ENCODE data around the gene S100PBP.

The S100PBP gene

DNA sequence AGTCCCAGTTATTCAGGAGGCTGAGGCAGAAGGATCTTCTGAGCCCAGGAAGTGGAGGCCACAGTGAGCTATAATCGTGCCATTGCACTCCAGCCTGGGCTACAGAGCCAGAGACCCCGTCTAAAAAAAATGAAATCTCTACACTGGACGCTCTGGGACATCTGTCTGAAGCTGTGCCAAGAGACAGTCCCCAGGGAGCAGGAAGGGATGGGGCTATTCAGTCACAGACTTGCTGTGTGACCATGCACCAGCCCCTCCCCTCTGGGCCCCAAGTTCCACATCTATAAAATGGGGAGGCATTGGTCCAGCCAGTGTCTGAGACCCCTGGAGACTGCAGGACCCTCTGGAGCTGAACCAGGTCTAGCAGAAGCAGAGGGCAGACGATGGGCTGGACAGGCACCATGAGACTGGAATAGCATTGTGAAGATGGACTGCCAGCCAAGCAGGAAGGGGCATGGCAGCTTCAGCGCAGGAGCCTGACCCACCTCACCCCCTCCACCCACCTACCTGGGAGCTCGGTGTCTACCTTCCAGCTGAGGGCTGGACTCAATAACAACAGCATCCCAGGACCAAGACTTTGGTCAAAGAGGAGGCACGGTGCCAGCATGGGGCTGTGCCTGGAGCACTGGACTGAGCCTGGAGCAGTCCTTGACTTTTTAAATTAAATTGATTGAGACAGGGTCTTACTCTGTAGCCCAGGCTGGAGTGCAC, 82.3 kb downstream of the S100PBP start:
- FAIRE-seq (no peak), DNase-seq (ENCODE audit: insufficient read length, low spot score) (no peak)
- TF ChIP-seq, protein P1, sequence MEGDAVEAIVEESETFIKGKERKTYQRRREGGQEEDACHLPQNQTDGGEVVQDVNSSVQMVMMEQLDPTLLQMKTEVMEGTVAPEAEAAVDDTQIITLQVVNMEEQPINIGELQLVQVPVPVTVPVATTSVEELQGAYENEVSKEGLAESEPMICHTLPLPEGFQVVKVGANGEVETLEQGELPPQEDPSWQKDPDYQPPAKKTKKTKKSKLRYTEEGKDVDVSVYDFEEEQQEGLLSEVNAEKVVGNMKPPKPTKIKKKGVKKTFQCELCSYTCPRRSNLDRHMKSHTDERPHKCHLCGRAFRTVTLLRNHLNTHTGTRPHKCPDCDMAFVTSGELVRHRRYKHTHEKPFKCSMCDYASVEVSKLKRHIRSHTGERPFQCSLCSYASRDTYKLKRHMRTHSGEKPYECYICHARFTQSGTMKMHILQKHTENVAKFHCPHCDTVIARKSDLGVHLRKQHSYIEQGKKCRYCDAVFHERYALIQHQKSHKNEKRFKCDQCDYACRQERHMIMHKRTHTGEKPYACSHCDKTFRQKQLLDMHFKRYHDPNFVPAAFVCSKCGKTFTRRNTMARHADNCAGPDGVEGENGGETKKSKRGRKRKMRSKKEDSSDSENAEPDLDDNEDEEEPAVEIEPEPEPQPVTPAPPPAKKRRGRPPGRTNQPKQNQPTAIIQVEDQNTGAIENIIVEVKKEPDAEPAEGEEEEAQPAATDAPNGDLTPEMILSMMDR (IDR thresholded peaks at IDR 0.05; ENCODE audit: insufficient read depth, missing control alignments): no peak

DNA sequence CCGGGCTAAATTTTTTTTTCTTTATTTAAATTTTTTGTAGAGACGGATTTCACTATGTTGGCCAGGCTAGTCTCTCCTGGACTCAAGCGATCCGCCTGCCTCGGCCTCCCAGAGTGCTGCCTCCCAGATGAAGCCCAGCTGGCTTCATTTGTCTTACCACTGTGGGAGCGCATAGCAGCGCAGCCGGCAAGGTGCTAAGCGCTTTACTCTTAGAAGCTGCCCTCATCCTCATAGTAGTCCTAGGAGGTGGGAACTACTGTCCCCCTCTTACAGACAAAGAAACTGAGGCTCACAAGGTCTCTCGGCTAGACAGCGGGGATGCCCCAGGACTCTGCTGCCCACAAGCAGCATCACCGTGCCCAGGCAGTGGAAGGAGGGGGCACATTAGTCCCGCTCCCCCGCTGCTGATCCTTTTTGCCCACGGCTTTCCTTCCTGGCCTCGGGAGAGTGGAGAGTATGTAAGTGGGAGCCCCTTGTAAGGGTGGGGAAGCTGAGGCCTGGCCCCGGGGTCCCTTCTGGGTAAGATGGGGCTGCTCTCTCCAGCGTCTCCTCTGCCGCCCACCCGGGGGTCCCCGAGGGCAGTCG, 83.0 kb downstream of the S100PBP start:
- DNase-seq (ENCODE audit: insufficient read length, low spot score): no peak
- TF ChIP-seq, protein P1 (IDR thresholded peaks at IDR 0.05; ENCODE audit: insufficient read depth, missing control alignments): no peak
- FAIRE-seq: no peak

DNA sequence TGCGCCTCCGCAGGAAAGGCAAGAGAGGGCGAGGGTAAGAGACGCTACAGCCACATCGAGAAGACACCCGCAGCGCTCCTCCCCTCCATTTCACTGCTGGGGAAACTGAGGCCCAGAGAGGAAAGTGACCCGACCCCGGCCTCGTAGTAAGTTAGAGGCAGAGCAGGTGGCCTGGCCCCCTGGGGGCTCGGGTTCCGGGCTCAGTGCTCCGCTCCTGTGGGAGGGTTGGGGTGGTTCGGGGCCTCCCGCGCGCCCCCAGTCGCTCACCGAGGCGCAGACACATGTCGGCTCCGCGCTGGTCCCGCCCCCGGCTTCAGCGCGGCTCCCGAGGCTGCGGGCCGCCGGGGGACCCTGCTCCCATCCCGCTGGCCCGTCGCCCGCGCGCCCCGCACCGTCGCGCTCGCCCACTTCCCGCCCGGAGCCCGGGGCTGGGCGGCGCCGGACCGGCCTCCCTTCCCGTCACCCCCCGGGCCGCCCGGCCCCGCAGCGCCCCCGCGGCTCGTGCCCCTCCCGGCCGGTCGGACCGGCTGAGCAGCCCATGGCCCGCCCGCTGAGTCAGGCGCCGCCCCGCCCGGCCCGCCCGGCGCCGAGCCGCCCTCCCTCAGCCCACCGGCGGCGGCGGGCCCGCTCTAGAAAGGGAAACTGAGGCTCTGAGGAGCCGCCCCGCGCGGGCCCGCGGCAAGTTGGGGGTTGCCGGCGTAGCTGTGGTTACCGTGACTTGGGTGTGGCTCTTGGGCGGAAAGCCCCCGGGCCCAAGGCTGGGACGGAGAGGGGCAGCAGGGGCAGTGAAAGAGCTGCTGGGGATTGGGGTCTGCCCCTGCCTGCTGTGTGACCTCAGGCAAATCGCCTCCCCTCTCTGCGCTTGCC, 83.7 kb downstream of the S100PBP start, which contains the start of gene TMEM54:
Gene TMEM54 (minus strand): TSS at position 434 of the 867 bp plus-strand sequence. CDS start 151 bp downstream, at position 283.
- TF ChIP-seq, protein P1 (IDR thresholded peaks at IDR 0.05; ENCODE audit: insufficient read depth, missing control alignments): no peak
- no peak for FAIRE-seq
- DNase-seq (ENCODE audit: insufficient read length, low spot score): peak; percentile 69

DNA sequence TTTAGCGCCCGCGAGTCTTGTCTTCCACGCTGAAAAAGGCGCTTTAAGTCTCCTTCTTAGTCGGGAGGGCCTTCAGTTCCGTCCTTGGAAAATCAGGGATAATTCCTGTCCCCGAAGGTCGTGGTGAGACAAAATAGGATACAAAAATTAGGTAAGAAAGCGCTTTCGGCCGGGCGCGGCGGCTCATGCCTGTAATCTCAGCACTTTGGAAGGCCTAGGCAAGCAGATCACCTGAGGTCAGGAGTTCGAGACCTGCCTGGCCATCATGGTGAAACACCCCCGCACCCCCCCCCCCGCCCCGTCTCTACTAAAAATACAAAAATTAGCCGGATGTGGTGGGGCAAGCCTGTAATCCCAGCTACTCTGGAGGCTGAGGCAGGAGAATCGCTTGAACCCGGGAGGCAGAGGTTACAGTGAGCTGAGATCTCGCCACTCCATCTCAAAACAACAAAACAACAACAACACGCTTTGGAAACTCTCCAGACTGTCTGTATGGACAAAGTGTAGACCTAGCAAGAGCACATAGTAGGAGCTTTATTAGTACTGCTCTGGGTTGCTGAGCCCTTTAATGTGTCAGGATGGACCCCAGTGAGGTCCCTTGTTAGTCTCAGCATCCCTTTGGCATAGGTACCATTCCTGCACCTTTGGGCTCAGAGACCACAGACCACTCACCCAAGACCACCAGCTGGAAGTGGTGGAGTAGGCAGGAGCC, 84.5 kb downstream of the S100PBP start:
- DNase-seq (ENCODE audit: insufficient read length, low spot score) (no peak), FAIRE-seq (no peak)
- TF ChIP-seq, protein P1 (IDR thresholded peaks at IDR 0.05; ENCODE audit: insufficient read depth, missing control alignments): no peak

DNA sequence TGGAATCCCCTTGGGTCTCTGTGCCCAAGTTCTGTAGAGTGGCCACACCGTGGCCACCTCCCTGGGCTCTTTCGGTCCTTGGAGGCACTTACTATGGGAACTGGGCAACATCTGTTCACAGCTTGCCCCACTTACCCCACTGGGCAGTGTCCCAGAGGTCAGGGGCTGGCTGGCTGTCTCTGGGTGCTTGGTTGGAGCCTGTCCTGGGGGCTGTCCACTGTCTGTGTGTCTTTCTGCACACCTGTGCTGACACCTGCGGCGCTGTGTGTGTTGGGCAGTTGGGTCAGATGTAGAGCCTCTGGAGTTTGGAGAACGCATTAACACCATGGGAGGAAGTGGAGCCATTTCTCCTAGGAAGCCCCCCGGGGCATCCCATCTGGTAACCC, 85.1 kb downstream of the S100PBP start:
- DNase-seq (ENCODE audit: insufficient read length, low spot score) (no peak), FAIRE-seq (no peak)
- TF ChIP-seq, protein P1 (IDR thresholded peaks at IDR 0.05; ENCODE audit: insufficient read depth, missing control alignments): no peak

DNA sequence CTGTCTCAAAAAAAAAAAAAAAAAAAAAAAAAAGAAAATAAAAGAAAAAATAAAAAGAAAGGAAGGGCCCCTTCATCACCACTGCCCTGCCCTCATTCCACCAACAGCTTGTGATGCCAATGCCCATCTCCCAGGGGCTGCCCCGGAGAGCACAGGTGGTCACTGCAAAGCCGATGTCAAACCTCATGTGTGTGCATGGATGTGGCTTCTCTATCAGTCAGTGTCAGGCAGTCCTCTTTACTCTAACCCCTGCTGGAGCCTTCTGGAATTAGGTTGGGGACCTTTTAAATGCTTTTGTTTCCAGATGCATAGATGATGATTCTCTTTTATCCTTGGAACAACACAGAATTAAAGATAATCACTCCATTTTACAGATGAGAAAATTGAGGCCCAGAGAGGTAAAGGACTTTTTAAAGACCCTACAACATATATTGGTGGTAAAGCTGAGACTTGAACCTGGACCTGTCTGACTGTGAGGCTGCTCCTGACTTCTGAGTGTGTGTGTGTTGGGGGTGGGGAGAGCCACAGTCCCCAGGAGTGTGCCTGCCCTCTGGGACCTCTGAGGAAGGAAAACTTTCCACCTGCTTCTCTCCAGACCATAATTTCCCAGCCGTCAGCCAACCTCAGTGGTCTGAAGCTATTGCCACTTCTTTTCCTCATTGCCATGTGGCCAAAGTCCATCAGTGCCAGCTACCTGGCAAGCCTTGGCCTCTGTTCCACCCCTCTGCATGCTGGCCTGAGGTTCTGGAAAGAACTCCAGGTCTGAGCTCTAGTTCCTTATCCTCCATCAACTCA, 86.7 kb downstream of the S100PBP start:
- FAIRE-seq (no peak), DNase-seq (ENCODE audit: insufficient read length, low spot score) (no peak)
- TF ChIP-seq, protein P1 (IDR thresholded peaks at IDR 0.05; ENCODE audit: insufficient read depth, missing control alignments): no peak
